ENCODE data around the gene THBD.

THBD gene

GRCh38 chr20:23084845-23085365, 35.4 kb upstream of the THBD start:
- DNase-seq (ENCODE audit: low read depth in 2 of 2), result no peak

GRCh38 chr20:23084282-23084844, 34.9 kb upstream of the THBD start:
- DNase-seq (ENCODE audit: low read depth in 2 of 2), result no peak

- no peak for DNase-seq (ENCODE audit: low read depth in 2 of 2)
These were observed 34.2 kb upstream of the THBD start for GRCh38 chr20:23083553-23084220.

GRCh38 chr20:23082846-23083552, 33.5 kb upstream of the THBD start:
- DNase-seq (ENCODE audit: low read depth in 2 of 2), result no peak

- DNase-seq (ENCODE audit: low read depth in 2 of 2), result no peak
These were observed 31.9 kb upstream of the THBD start for GRCh38 chr20:23081263-23081819.

GRCh38 chr20:23080521-23080920, 31.0 kb upstream of the THBD start:
- DNase-seq (ENCODE audit: low read depth in 2 of 2), result no peak

- DNase-seq (ENCODE audit: low read depth in 2 of 2), result no peak
These were observed 30.5 kb upstream of the THBD start for GRCh38 chr20:23079926-23080325.

GRCh38 chr20:23079016-23079351, 29.5 kb upstream of the THBD start:
- no peak for DNase-seq (ENCODE audit: low read depth in 2 of 2)

GRCh38 chr20:23078351-23079015, 29.0 kb upstream of the THBD start:
- DNase-seq (ENCODE audit: low read depth in 2 of 2), result no peak

- no peak for DNase-seq (ENCODE audit: low read depth in 2 of 2)
These were observed 27.8 kb upstream of the THBD start for GRCh38 chr20:23077277-23077676.

GRCh38 chr20:23074052-23074451, 24.6 kb upstream of the THBD start:
- DNase-seq (ENCODE audit: low read depth in 2 of 2), result no peak

- no peak for DNase-seq (ENCODE audit: low read depth in 2 of 2)
These were observed 23.6 kb upstream of the THBD start for GRCh38 chr20:23072892-23073586.

GRCh38 chr20:23071996-23072395, 22.5 kb upstream of the THBD start:
- DNase-seq (ENCODE audit: low read depth in 2 of 2), result no peak

GRCh38 chr20:23071398-23071797, 21.9 kb upstream of the THBD start:
- no peak for DNase-seq (ENCODE audit: low read depth in 2 of 2)

GRCh38 chr20:23069108-23069507, 19.6 kb upstream of the THBD start:
- no peak for DNase-seq (ENCODE audit: low read depth in 2 of 2)

GRCh38 chr20:23068283-23068682, 18.8 kb upstream of the THBD start:
- no peak for DNase-seq (ENCODE audit: low read depth in 2 of 2)

- DNase-seq (ENCODE audit: low read depth in 2 of 2), result no peak
These were observed 17.3 kb upstream of the THBD start for GRCh38 chr20:23066772-23067171.

- no peak for DNase-seq (ENCODE audit: low read depth in 2 of 2)
These were observed 16.1 kb upstream of the THBD start for GRCh38 chr20:23065266-23066201.

GRCh38 chr20:23063581-23063980, 14.1 kb upstream of the THBD start:
- no peak for DNase-seq (ENCODE audit: low read depth in 2 of 2)

- DNase-seq (ENCODE audit: low read depth in 2 of 2), result no peak
These were observed 13.7 kb upstream of the THBD start for GRCh38 chr20:23063168-23063567.

GRCh38 chr20:23062632-23063031, 13.2 kb upstream of the THBD start:
- no peak for DNase-seq (ENCODE audit: low read depth in 2 of 2)
